ENCODE measurements around the gene JAKMIP1.
A peak's percentile ranks its signal among the peaks of the same experiment; 100 is the strongest.

JAKMIP1 gene

GRCh38 chr4:6201580-6202091 lies 1.3 kb upstream of the JAKMIP1 start:
- no peak for DNase-seq (ENCODE audit: low read depth)

GRCh38 chr4:6200922-6201362 lies 593 bp upstream of the JAKMIP1 start:
- DNase-seq (ENCODE audit: low read depth): no peak

GRCh38 chr4:6199422-6199921 lies 877 bp downstream of the JAKMIP1 start:
- peak; percentile 43 for DNase-seq (ENCODE audit: low read depth)

- DNase-seq (ENCODE audit: low read depth): no peak
These were observed 1.5 kb downstream of the JAKMIP1 start for GRCh38 chr4:6198768-6199421.

GRCh38 chr4:6198278-6198677 lies 2.1 kb downstream of the JAKMIP1 start:
- no peak for DNase-seq (ENCODE audit: low read depth)

GRCh38 chr4:6197433-6198174 lies 2.7 kb downstream of the JAKMIP1 start:
- no peak for DNase-seq (ENCODE audit: low read depth)

- DNase-seq (ENCODE audit: low read depth): no peak
These were observed 3.5 kb downstream of the JAKMIP1 start for GRCh38 chr4:6196871-6197270.

- DNase-seq (ENCODE audit: low read depth): no peak
These were observed 4.0 kb downstream of the JAKMIP1 start for GRCh38 chr4:6196324-6196723.

- no peak for DNase-seq (ENCODE audit: low read depth)
These were observed 4.6 kb downstream of the JAKMIP1 start for GRCh38 chr4:6195602-6196319.

- no peak for DNase-seq (ENCODE audit: low read depth)
These were observed 5.7 kb downstream of the JAKMIP1 start for GRCh38 chr4:6194458-6195195.

GRCh38 chr4:6193399-6193798 lies 7.0 kb downstream of the JAKMIP1 start:
- no peak for DNase-seq (ENCODE audit: low read depth)

- DNase-seq (ENCODE audit: low read depth): no peak
These were observed 8.1 kb downstream of the JAKMIP1 start for GRCh38 chr4:6192245-6192644.

GRCh38 chr4:6191448-6192130 lies 8.8 kb downstream of the JAKMIP1 start:
- DNase-seq (ENCODE audit: low read depth): no peak

GRCh38 chr4:6190486-6190885 lies 9.9 kb downstream of the JAKMIP1 start:
- no peak for DNase-seq (ENCODE audit: low read depth)

- no peak for DNase-seq (ENCODE audit: low read depth)
These were observed 10.8 kb downstream of the JAKMIP1 start for GRCh38 chr4:6189511-6189910.

- DNase-seq (ENCODE audit: low read depth): no peak
These were observed 11.6 kb downstream of the JAKMIP1 start for GRCh38 chr4:6188687-6189305.

GRCh38 chr4:6184169-6184568 lies 16.2 kb downstream of the JAKMIP1 start:
- no peak for DNase-seq (ENCODE audit: low read depth)

- no peak for DNase-seq (ENCODE audit: low read depth)
These were observed 16.6 kb downstream of the JAKMIP1 start for GRCh38 chr4:6183740-6184139.

GRCh38 chr4:6182376-6183280 lies 17.7 kb downstream of the JAKMIP1 start:
- DNase-seq (ENCODE audit: low read depth): no peak
